H9 (cell line): ENCODE results near the gene PGGHG. TPM values are rescaled to one million over a fixed set of nuclear protein-coding genes. Genes with fewer than 3 reads are reported as not detected.
A peak's percentile ranks its signal among the peaks of the same experiment; 100 is the strongest.

Experiments used
- DNase-seq: peaks from one replicate; pipeline ENCODE4 v3.0.0-alpha.2; 2017
- H2AFZ ChIP-seq: one replicate; pipeline ENCODE4 v1.6.1; 2013; ENCODE audit warnings: mild to moderate bottlenecking, low read length, control low read depth, moderate library complexity
- H2AK5ac ChIP-seq: 2 replicates; pipeline ENCODE4 v1.6.1; 2013; ENCODE audit warnings: low read length, control low read depth, mixed read lengths; ENCODE audit not compliant: insufficient read length
- H2BK120ac ChIP-seq: one replicate; pipeline ENCODE4 v1.6.1; 2013; ENCODE audit warnings: low read depth, mild to moderate bottlenecking, low read length, control low read depth, inconsistent platforms; ENCODE audit not compliant: poor library complexity, severe bottlenecking
- H2BK12ac ChIP-seq: 2 replicates; pipeline ENCODE4 v1.6.1; 2013; ENCODE audit warnings: low read length, control low read depth, mixed read lengths, low read depth; ENCODE audit not compliant: insufficient read length
- H2BK15ac ChIP-seq: 2 replicates; pipeline ENCODE4 v1.6.1; 2013; ENCODE audit warnings: low read depth, low read length, control low read depth
- H2BK20ac ChIP-seq: one replicate; pipeline ENCODE4 v1.6.1; 2013; ENCODE audit warnings: low read depth, mild to moderate bottlenecking, low read length, control low read depth, inconsistent platforms; ENCODE audit not compliant: poor library complexity, severe bottlenecking
- H2BK5ac ChIP-seq: 2 replicates; pipeline ENCODE4 v1.6.1; 2013; ENCODE audit warnings: low read length, control low read depth, mixed read lengths; ENCODE audit not compliant: insufficient read length
- H3K14ac ChIP-seq: 2 replicates; pipeline ENCODE4 v1.6.1; 2013; ENCODE audit warnings: low read length, control low read depth; ENCODE audit not compliant: insufficient read depth
- H3K18ac ChIP-seq: 2 replicates; pipeline ENCODE4 v1.6.1; 2013; ENCODE audit warnings: low read depth, mild to moderate bottlenecking, mixed read lengths, low read length, control low read depth; ENCODE audit not compliant: insufficient read length
- H3K23ac ChIP-seq: 2 replicates; pipeline ENCODE4 v1.6.1; 2013; ENCODE audit warnings: low read length, control low read depth, mixed read lengths, low read depth; ENCODE audit not compliant: insufficient read length
- H3K23me2 ChIP-seq: 2 replicates; pipeline ENCODE4 v1.6.1; 2013; ENCODE audit warnings: low read depth, mild to moderate bottlenecking, mixed read lengths, low read length, control low read depth; ENCODE audit not compliant: insufficient read length, poor library complexity, severe bottlenecking
- H3K27ac ChIP-seq: 2 replicates; pipeline ENCODE4 v1.5.1; 2013; ENCODE audit warnings: low read length, control low read depth, mixed read lengths, low read depth; ENCODE audit not compliant: insufficient read length
- H3K27me3 ChIP-seq: 2 replicates; pipeline ENCODE4 v1.6.1; 2013; ENCODE audit warnings: low read length, control low read depth, inconsistent platforms; ENCODE audit not compliant: insufficient read depth
- H3K4ac ChIP-seq: 2 replicates; pipeline ENCODE4 v1.6.1; 2013; ENCODE audit warnings: low read depth, mild to moderate bottlenecking, control low read depth, inconsistent platforms, low read length, moderate library complexity
- H3K4me1 ChIP-seq: 2 replicates; pipeline ENCODE4 v1.6.1; 2013; ENCODE audit warnings: low read length, control low read depth, inconsistent platforms; ENCODE audit not compliant: insufficient read depth
- H3K4me2 ChIP-seq: 2 replicates; pipeline ENCODE4 v1.6.1; 2013; ENCODE audit warnings: low read length, control low read depth, mixed read lengths; ENCODE audit not compliant: insufficient read length, insufficient read depth
- H3K56ac ChIP-seq: 2 replicates; pipeline ENCODE4 v1.6.1; 2013; ENCODE audit warnings: low read depth, mild to moderate bottlenecking, mixed read lengths, low read length, control low read depth; ENCODE audit not compliant: insufficient read length
- H3K79me1 ChIP-seq: 2 replicates; pipeline ENCODE4 v1.6.1; 2013; ENCODE audit warnings: low read depth, mild to moderate bottlenecking, moderate library complexity, low read length, control low read depth, inconsistent platforms; ENCODE audit not compliant: insufficient read depth, poor library complexity, severe bottlenecking
- H3K79me2 ChIP-seq: 2 replicates; pipeline ENCODE4 v1.6.1; 2013; ENCODE audit warnings: low read length, control low read depth, inconsistent platforms; ENCODE audit not compliant: insufficient read depth
- H3K9ac ChIP-seq: 2 replicates; pipeline ENCODE4 v1.6.1; 2013; ENCODE audit warnings: low read length, control low read depth, mixed read lengths; ENCODE audit not compliant: insufficient read length; ENCODE audit errors: extremely low read depth
- H3K9me3 ChIP-seq: one replicate; pipeline ENCODE4 v1.6.1; 2013; ENCODE audit warnings: low read depth, low read length, inconsistent platforms; ENCODE audit not compliant: control insufficient read depth
- H3T11ph ChIP-seq: one replicate; pipeline ENCODE4 v1.6.1; 2013; ENCODE audit warnings: mild to moderate bottlenecking, low read length, control low read depth, inconsistent platforms
- H4K20me1 ChIP-seq: one replicate; pipeline ENCODE4 v1.6.1; 2013; ENCODE audit not compliant: control insufficient read depth, insufficient read length, insufficient read depth
- H4K5ac ChIP-seq: 2 replicates; pipeline ENCODE4 v1.6.1; 2013; ENCODE audit warnings: low read depth, mild to moderate bottlenecking, mixed read lengths, low read length, control low read depth; ENCODE audit not compliant: insufficient read length
- H4K8ac ChIP-seq: replicated peaks from 2 replicates; pipeline ENCODE4 v1.6.1; 2013; ENCODE audit warnings: low read length, control low read depth, mixed read lengths, low read depth; ENCODE audit not compliant: insufficient read length
- H4K91ac ChIP-seq: 2 replicates; pipeline ENCODE4 v1.6.1; 2013; ENCODE audit warnings: low read depth, mild to moderate bottlenecking, moderate library complexity, mixed read lengths, low read length, control low read depth; ENCODE audit not compliant: insufficient read length
- H3K27ac Mint-ChIP-seq, 3 experiments: 2 replicates in 2 of 3; 3 replicates in 1 of 3; pipeline ENCODE4 v1.8.0; 2020 to 2021; ENCODE audit warnings: mixed read lengths in 3 of 3, mild to moderate bottlenecking in 1 of 3, moderate library complexity in 1 of 3
- H3K27me3 Mint-ChIP-seq: 2 replicates; pipeline ENCODE4 v1.8.0; 2021; ENCODE audit warnings: low read depth, mild to moderate bottlenecking, moderate library complexity, mixed read lengths
- H3K36me3 Mint-ChIP-seq, 3 experiments: 2 replicates in 2 of 3; 3 replicates in 1 of 3; pipeline ENCODE4 v1.8.0; 2020 to 2021; ENCODE audit warnings: low read depth in 3 of 3, mixed read lengths in 3 of 3; ENCODE audit not compliant: insufficient read depth in 1 of 3
- H3K4me1 Mint-ChIP-seq, 2 experiments: 2 replicates each; pipeline ENCODE4 v1.8.0; 2020; ENCODE audit warnings: mixed read lengths in 2 of 2
- H3K4me3 Mint-ChIP-seq, 2 experiments: 2 replicates in 1 of 2; 3 replicates in 1 of 2; pipeline ENCODE4 v1.8.0; 2020 to 2021; ENCODE audit warnings: mild to moderate bottlenecking in 2 of 2, mixed read lengths in 2 of 2, moderate library complexity in 1 of 2
- H3K9me3 Mint-ChIP-seq, 2 experiments: 2 replicates in 1 of 2; 3 replicates in 1 of 2; pipeline ENCODE4 v1.8.0; 2020; ENCODE audit warnings: mild to moderate bottlenecking in 2 of 2, mixed read lengths in 2 of 2, moderate library complexity in 1 of 2
- WGBS: extraction: QIAGEN DNeasy Blood & Tissue Kit; methylation state at CpG from one replicate; pipeline ENCODE4 v1.1.7; 2013; ENCODE audit warnings: missing lambda C conversion rate, low lambda C conversion rate, mixed read lengths; ENCODE audit not compliant: insufficient read length; ENCODE audit errors: extremely low coverage; 5-methylcytosine and 5-hydroxymethylcytosine counted together
- total RNA-seq: library from RNA; stranded (reverse); gene quantifications from 2 replicates; pipeline ENCODE4 v1.2.1, GENCODE V29; 2021
- TF ChIP-seq, protein P1 (sequence below): fragments of 200-600 bp; sonication (generic); conservative IDR thresholded peaks from 3 replicates; pipeline ENCODE4 v1.8.0; 2021; ENCODE audit warnings: antibody characterized with exemption, mild to moderate bottlenecking

Gene PGGHG
- total RNA-seq, 1 experiment from 2014 or later = 58.3 TPM

DNA sequence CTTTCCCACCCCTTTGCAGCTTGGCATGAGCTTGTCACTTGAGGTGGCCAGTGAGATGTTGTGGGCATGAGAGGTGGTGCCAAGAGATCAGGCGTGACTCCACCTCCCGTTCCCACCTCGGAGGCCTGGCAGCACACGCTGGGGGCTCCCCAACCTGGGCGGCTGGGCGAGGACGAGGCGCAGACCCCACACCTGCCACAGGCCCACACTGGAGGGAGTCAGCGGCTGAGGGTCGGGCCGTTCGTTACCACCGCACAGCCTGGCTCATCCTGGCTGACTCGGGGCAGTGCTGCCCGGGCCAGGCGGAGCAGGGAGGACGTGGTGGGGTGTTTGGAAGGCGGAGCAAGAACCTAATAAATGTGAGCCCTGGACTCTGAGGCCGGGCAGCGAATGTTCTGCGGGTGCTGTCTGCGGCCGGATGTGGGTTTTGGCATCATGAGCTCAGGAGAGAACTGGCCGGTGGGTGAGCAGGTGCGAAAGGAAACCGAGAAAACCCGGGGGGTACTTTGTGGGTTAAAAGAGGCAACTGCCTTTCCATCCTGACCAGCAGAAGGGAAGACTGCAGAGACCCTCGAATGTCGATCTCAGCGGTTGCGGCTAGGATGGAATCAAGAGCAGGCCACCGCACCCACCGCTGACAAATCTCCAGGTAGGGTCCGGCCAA, 41.9 kb downstream of the PGGHG start:
- H2AFZ ChIP-seq = no peak overlapping the region
- no peak overlapping the region for H2AK5ac ChIP-seq
- no peak overlapping the region for H3K14ac ChIP-seq
- H3K4me1 Mint-ChIP-seq = peaks cover 33 to 41% of the 10 kb centered on the region in 2 experiments
- H2BK15ac ChIP-seq = no peak overlapping the region
- peaks cover 4 to 38% (median 13%) of the 10 kb centered on the region in 3 experiments; a peak in 6 of 7 replicates for H3K36me3 Mint-ChIP-seq
- H3K4me1 ChIP-seq = peaks cover 4% of the 10 kb centered on the region; the same call in 1 of the 2 replicates
- H3K23me2 ChIP-seq = no peaks in the 10 kb centered on the region
- H2BK120ac ChIP-seq = no peak overlapping the region
- H3K4ac ChIP-seq = no peak overlapping the region
- TF ChIP-seq, protein P1, sequence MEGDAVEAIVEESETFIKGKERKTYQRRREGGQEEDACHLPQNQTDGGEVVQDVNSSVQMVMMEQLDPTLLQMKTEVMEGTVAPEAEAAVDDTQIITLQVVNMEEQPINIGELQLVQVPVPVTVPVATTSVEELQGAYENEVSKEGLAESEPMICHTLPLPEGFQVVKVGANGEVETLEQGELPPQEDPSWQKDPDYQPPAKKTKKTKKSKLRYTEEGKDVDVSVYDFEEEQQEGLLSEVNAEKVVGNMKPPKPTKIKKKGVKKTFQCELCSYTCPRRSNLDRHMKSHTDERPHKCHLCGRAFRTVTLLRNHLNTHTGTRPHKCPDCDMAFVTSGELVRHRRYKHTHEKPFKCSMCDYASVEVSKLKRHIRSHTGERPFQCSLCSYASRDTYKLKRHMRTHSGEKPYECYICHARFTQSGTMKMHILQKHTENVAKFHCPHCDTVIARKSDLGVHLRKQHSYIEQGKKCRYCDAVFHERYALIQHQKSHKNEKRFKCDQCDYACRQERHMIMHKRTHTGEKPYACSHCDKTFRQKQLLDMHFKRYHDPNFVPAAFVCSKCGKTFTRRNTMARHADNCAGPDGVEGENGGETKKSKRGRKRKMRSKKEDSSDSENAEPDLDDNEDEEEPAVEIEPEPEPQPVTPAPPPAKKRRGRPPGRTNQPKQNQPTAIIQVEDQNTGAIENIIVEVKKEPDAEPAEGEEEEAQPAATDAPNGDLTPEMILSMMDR = no peak
- H4K8ac ChIP-seq = no peak overlapping the region
- peaks cover 3% of the 10 kb centered on the region for H3K27me3 Mint-ChIP-seq
- H3K27me3 ChIP-seq = no peaks in the 10 kb centered on the region
- no peak overlapping the region for H3K23ac ChIP-seq
- H2BK12ac ChIP-seq = no peak overlapping the region
- no peak overlapping the region for H2BK20ac ChIP-seq
- H3K9me3 Mint-ChIP-seq = peaks cover 21 to 25% of the 10 kb centered on the region in 2 experiments
- H3K27ac ChIP-seq = no peak overlapping the region
- H2BK5ac ChIP-seq = no peak overlapping the region
- H3K56ac ChIP-seq = no peak overlapping the region
- H4K5ac ChIP-seq = no peak overlapping the region
- H3K79me2 ChIP-seq = no peaks in the 10 kb centered on the region
- no peaks in the 10 kb centered on the region for H3K9me3 ChIP-seq
- H3T11ph ChIP-seq = no peak overlapping the region
- H3K4me2 ChIP-seq = no peak overlapping the region
- no peaks in the 10 kb centered on the region for H3K79me1 ChIP-seq
- H3K9ac ChIP-seq = no peak overlapping the region
- H3K27ac Mint-ChIP-seq = no peak overlapping the region
- peak; percentile 26 for DNase-seq
- H4K20me1 ChIP-seq = no peaks in the 10 kb centered on the region
- no peak overlapping the region for H3K18ac ChIP-seq
- WGBS = no CpG with 5 or more reads among the region's 34 CpGs
- no peak overlapping the region for H3K4me3 Mint-ChIP-seq
- no peak overlapping the region for H4K91ac ChIP-seq
